GM23248 (cell line): Measurements from ENCODE around the gene RAB31. TPM values are rescaled to one million over a fixed set of nuclear protein-coding genes. Genes with fewer than 3 reads are reported as not detected.

Experiments
- DNase-seq: peaks from one replicate; pipeline ENCODE4 v3.0.0-alpha.2; 2015
- H2AFZ ChIP-seq: fragments of 200-600 bp; sonication (generic); 2 replicates; pipeline ENCODE4 v1.6.1; 2016; ENCODE audit warnings: antibody characterized with exemption
- H3F3A ChIP-seq: fragments of 200-600 bp; sonication (generic); 2 replicates; pipeline ENCODE4 v1.6.1; 2016; ENCODE audit warnings: mild to moderate bottlenecking, antibody characterized with exemption, mixed run types; ENCODE audit not compliant: insufficient read depth
- H3K27ac ChIP-seq: fragments of 200-600 bp; sonication (generic); 2 replicates; pipeline ENCODE4 v1.5.1; 2016; ENCODE audit warnings: mild to moderate bottlenecking
- H3K27me3 ChIP-seq: fragments of 200-600 bp; sonication (generic); replicated peaks from 2 replicates; pipeline ENCODE4 v1.6.1; 2016; ENCODE audit warnings: mild to moderate bottlenecking; ENCODE audit not compliant: insufficient read depth
- H3K36me3 ChIP-seq: fragments of 200-600 bp; sonication (generic); 2 replicates; pipeline ENCODE4 v1.6.1; 2016; ENCODE audit warnings: low read depth, mild to moderate bottlenecking
- H3K4me1 ChIP-seq: fragments of 200-600 bp; sonication (generic); 2 replicates; pipeline ENCODE4 v1.6.1; 2016; ENCODE audit warnings: mild to moderate bottlenecking; ENCODE audit not compliant: insufficient read depth
- H3K4me2 ChIP-seq: fragments of 200-600 bp; sonication (generic); one replicate; pipeline ENCODE4 v1.6.1; 2016; ENCODE audit warnings: mild to moderate bottlenecking; ENCODE audit not compliant: unreplicated experiment
- H3K4me3 ChIP-seq: fragments of 200-600 bp; sonication (generic); 2 replicates; pipeline ENCODE4 v1.5.1; 2016; ENCODE audit warnings: mild to moderate bottlenecking
- H3K79me2 ChIP-seq: fragments of 200-600 bp; sonication (generic); 2 replicates; pipeline ENCODE4 v1.6.1; 2016; ENCODE audit warnings: mild to moderate bottlenecking; ENCODE audit not compliant: insufficient read depth
- H3K9ac ChIP-seq: fragments of 200-600 bp; sonication (generic); 2 replicates; pipeline ENCODE4 v1.6.1; 2016; ENCODE audit warnings: mild to moderate bottlenecking
- H3K9me2 ChIP-seq: fragments of 200-600 bp; sonication (generic); 2 replicates; pipeline ENCODE4 v1.6.1; 2016; ENCODE audit warnings: mixed run types, mild to moderate bottlenecking, moderate library complexity; ENCODE audit not compliant: insufficient read depth
- H3K9me3 ChIP-seq: fragments of 200-600 bp; sonication (generic); one replicate; pipeline ENCODE4 v1.6.1; 2017; ENCODE audit warnings: low read depth
- H4K20me1 ChIP-seq: fragments of 200-600 bp; sonication (generic); 2 replicates; pipeline ENCODE4 v1.6.0; 2016; ENCODE audit not compliant: insufficient read depth
- EZH2 ChIP-seq: fragments of 200-600 bp; sonication (generic); IDR thresholded peaks from 2 replicates; pipeline ENCODE4 v1.6.1; 2018; ENCODE audit warnings: antibody characterized with exemption, mild to moderate bottlenecking; ENCODE audit not compliant: insufficient read depth, poor library complexity, severe bottlenecking
- EZH2phosphoT487 ChIP-seq: fragments of 200-600 bp; sonication (generic); IDR thresholded peaks from 2 replicates; pipeline ENCODE4 v1.6.1; 2018; ENCODE audit warnings: antibody characterized with exemption, moderate library complexity, mild to moderate bottlenecking, low read depth; ENCODE audit not compliant: insufficient read depth
- WGBS, 2 experiments: methylation state at CpG; one replicate each; pipeline ENCODE4 v1.1.6; 2015 to 2017; ENCODE audit warnings: low lambda C conversion rate in 2 of 2, low coverage in 1 of 2; ENCODE audit errors: missing lambda C conversion rate in 2 of 2; 5-methylcytosine and 5-hydroxymethylcytosine counted together
- in situ Hi-C: fragments of 300-500 bp; cut with MboI; formaldehyde crosslinking; loops from 2 replicates; pipeline ENCODE4 v1.15.0; 2020
- polyA plus RNA-seq: library from polyadenylated mRNA; unstranded; fragments of >200 nt; fragmentation: Nextera tagmentation; extraction: Ambion mirVana; gene quantifications from 2 replicates; pipeline ENCODE4 v1.2.1, GENCODE V29; 2016
- total RNA-seq: library from RNA; depleted of rRNA; stranded (reverse); fragments of >200 nt; shearing (Covaris generic); gene quantifications from 2 replicates; pipeline ENCODE4 v1.2.3, GENCODE V29; 2014

Gene RAB31
- total and polyA plus RNA-seq, 2 experiments from 2014 or later, result 49.2 to 144 TPM

- H3K4me1 ChIP-seq, result no peaks in the 10 kb centered on the region
- no peak for DNase-seq
- H3K27me3 ChIP-seq, result no peaks in the 10 kb centered on the region
- H3F3A ChIP-seq, result 0 out of 2 replicates have a peak, but pooled peaks cover 5% of the 10 kb centered on the region
- no peak overlapping the region for H3K27ac ChIP-seq
- peaks cover 11% of the 10 kb centered on the region; the same call in 1 of the 2 replicates for H3K36me3 ChIP-seq
- no peak overlapping the region for H3K4me2 ChIP-seq
- H3K4me3 ChIP-seq, result no peak overlapping the region
- in situ Hi-C loops, result no loop called here
- H3K9ac ChIP-seq, result no peak overlapping the region
- no peaks in the 10 kb centered on the region for H3K9me2 ChIP-seq
- 66 to 76% methylated on average over 3 of the region's 3 CpGs for WGBS, 2 experiments
- no peaks in the 10 kb centered on the region for H4K20me1 ChIP-seq
- no peaks in the 10 kb centered on the region for H3K9me3 ChIP-seq
- H2AFZ ChIP-seq, result no peak overlapping the region
- TF ChIP-seq EZH2phosphoT487, result no peak
- TF ChIP-seq EZH2, result no peak
- no peaks in the 10 kb centered on the region for H3K79me2 ChIP-seq
Observed at GRCh38 chr18:9862686-9863085, 154.6 kb downstream of the RAB31 start.

- in situ Hi-C loops, result no loop called here
- peaks cover 11% of the 10 kb centered on the region; the same call in 1 of the 2 replicates for H3K36me3 ChIP-seq
Observed at GRCh38 chr18:9863282-9863681, 155.2 kb downstream of the RAB31 start.

DNA sequence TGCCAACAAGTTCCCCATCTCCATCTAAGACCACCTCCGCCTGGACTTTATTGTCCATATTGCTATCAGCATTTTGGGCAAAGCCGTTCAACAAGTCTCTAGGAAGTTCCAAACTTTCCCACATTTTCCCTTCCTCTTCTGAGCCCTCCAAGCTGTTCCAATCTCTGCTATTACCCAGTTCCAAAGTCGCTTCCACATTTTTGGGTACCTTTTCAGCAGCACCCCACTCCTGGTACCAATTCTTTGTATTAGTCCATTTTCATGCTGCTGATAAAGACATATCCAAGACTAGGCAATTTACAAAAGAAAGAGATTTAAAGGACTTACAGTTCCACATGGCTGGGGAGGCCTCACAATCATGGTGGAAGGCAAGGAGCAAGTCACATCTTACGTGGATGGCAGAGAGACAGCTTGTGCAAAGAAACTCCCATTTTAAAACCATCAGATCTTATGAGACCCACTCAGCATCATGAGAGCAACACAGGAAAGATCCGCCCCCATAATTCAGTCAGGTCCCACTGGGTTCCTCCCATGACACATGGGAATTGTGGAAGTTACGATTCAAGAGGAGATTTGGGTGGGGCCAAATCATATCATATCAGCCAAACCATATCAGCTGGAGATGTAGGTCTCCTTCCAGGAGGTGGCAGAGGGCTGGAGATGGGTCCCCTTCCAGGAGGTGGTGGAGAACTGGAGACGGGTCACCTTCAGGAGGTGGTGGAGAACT, 157.8 kb downstream of the RAB31 start:
- TF ChIP-seq EZH2 (no peak), EZH2phosphoT487 (no peak)
- Histone ChIP-seq H3K27me3 (no peaks in the 10 kb centered on the region), H3K4me1 (peaks cover 16% of the 10 kb centered on the region), H3K4me3 (no peak overlapping the region), H3K9ac (no peak overlapping the region), H3K79me2 (no peaks in the 10 kb centered on the region), H3F3A (peaks cover 31% of the 10 kb centered on the region), H3K9me3 (no peaks in the 10 kb centered on the region), H4K20me1 (no peaks in the 10 kb centered on the region), H3K36me3 (0 out of 2 replicates have a peak, but pooled peaks cover 6% of the 10 kb centered on the region), H3K4me2 (no peak overlapping the region), H2AFZ (no peak overlapping the region), H3K27ac (no peak overlapping the region), H3K9me2 (no peaks in the 10 kb centered on the region)
- in situ Hi-C loops, result no loop called here
- DNase-seq, result no peak
- 96 to 97% methylated on average over 7 of the region's 7 CpGs for WGBS, 2 experiments

More at GRCh38 chr18:9863282-9863681, 155.2 kb downstream of the RAB31 start:
- Histone ChIP-seq H3K9ac (no peak overlapping the region), H3K4me2 (no peak overlapping the region), H3K9me2 (no peaks in the 10 kb centered on the region), H4K20me1 (no peaks in the 10 kb centered on the region), H3F3A (peaks cover 7% of the 10 kb centered on the region; the same call in 1 of the 2 replicates), H3K9me3 (no peaks in the 10 kb centered on the region), H3K4me3 (no peak overlapping the region), H3K79me2 (no peaks in the 10 kb centered on the region), H3K4me1 (no peaks in the 10 kb centered on the region), H3K27me3 (no peaks in the 10 kb centered on the region), H2AFZ (no peak overlapping the region), H3K27ac (no peak overlapping the region)
- TF ChIP-seq EZH2 (no peak), EZH2phosphoT487 (no peak)
- 96 to 100% methylated on average over 2 of the region's 2 CpGs for WGBS, 2 experiments
- DNase-seq, result no peak

DNA sequence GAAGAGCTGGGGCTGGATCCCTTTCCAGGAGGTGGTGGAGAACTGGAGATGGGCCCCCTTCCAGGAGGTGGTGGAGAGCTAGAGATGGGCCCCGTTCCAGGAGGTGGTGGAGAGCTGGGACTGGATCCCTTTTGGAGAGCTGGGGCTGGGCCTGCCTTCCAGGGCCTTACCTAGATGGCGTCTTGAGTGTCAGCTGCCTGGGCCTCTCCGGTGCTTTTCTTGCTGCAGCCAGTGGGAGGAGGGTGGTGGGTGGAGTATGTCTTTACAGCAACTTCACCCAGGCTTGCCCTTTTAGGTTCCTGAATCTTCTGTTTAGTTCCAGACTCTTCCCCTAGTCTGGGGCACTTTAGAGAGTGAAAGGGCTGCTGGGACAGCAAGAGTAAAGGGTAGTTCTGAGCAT, 158.5 kb downstream of the RAB31 start:
- H3K4me3 ChIP-seq, result no peak overlapping the region
- no peaks in the 10 kb centered on the region for H4K20me1 ChIP-seq
- H3K27ac ChIP-seq, result no peak overlapping the region
- no peak for DNase-seq
- peaks cover 31% of the 10 kb centered on the region for H3F3A ChIP-seq
- H3K9ac ChIP-seq, result no peak overlapping the region
- no peak overlapping the region for H3K4me2 ChIP-seq
- in situ Hi-C loops, result no loop called here
- H2AFZ ChIP-seq, result no peak overlapping the region
- H3K4me1 ChIP-seq, result peaks cover 16% of the 10 kb centered on the region
- no peaks in the 10 kb centered on the region for H3K79me2 ChIP-seq
- TF ChIP-seq EZH2 (no peak), EZH2phosphoT487 (no peak)
- H3K9me3 ChIP-seq, result no peaks in the 10 kb centered on the region
- no peaks in the 10 kb centered on the region for H3K36me3 ChIP-seq
- no peaks in the 10 kb centered on the region for H3K9me2 ChIP-seq
- no peaks in the 10 kb centered on the region for H3K27me3 ChIP-seq
- whole genome bisulfite sequencing, 2 experiments, result 65 to 70% methylated on average over 3 of the region's 3 CpGs
